Skeletal muscle cell (primary cell): ENCODE data around the gene PSMB3.
"Not testable (repeated sequence)": the region's sequence is repeated elsewhere in the genome, so short reads cannot be mapped to it uniquely, and the experiment has no call there.

Experiments used
- DNase-seq: peaks from one replicate; pipeline ENCODE4 v3.0.0-alpha.2; 2010; ENCODE audit warnings: low read depth
- H3K4me3 ChIP-seq: 2 replicates; pipeline ENCODE4 v1.5.1; 2011; ENCODE audit warnings: low read depth, mild to moderate bottlenecking, control low read depth, low read length, moderate library complexity

The PSMB3 gene

GRCh38 chr17:38715216-38715943, 37.2 kb upstream of the PSMB3 start:
- no peak overlapping the region for H3K4me3 ChIP-seq
- no peak for DNase-seq

GRCh38 chr17:38716368-38717005, 36.1 kb upstream of the PSMB3 start:
- no peak overlapping the region for H3K4me3 ChIP-seq
- no peak for DNase-seq

- DNase-seq: no peak
- no peak overlapping the region for H3K4me3 ChIP-seq
Observed at GRCh38 chr17:38717139-38717745, 35.3 kb upstream of the PSMB3 start.

- no peak overlapping the region for H3K4me3 ChIP-seq
- no peak for DNase-seq
Observed at GRCh38 chr17:38719289-38719942, 33.1 kb upstream of the PSMB3 start.

GRCh38 chr17:38719943-38720641, 32.4 kb upstream of the PSMB3 start:
- no peak overlapping the region for H3K4me3 ChIP-seq

GRCh38 chr17:38720941-38721340, 31.6 kb upstream of the PSMB3 start:
- no peak overlapping the region for H3K4me3 ChIP-seq
- DNase-seq: no peak

More at GRCh38 chr17:38719943-38720641, 32.4 kb upstream of the PSMB3 start:
- no peak for DNase-seq

- H3K4me3 ChIP-seq: no peak overlapping the region
- no peak for DNase-seq
Observed at GRCh38 chr17:38721802-38722201, 30.7 kb upstream of the PSMB3 start.

GRCh38 chr17:38724337-38724988, 28.1 kb upstream of the PSMB3 start:
- no peak overlapping the region for H3K4me3 ChIP-seq
- no peak for DNase-seq

- DNase-seq: no peak
- no peak overlapping the region for H3K4me3 ChIP-seq
Observed at GRCh38 chr17:38725066-38725465, 27.5 kb upstream of the PSMB3 start.

- H3K4me3 ChIP-seq, DNase-seq: not testable (repeated sequence)
Observed at GRCh38 chr17:38726145-38726544, 26.4 kb upstream of the PSMB3 start.

GRCh38 chr17:38727736-38728135, 24.8 kb upstream of the PSMB3 start:
- no peak overlapping the region for H3K4me3 ChIP-seq
- no peak for DNase-seq

- no peak for DNase-seq
- H3K4me3 ChIP-seq: no peak overlapping the region
Observed at GRCh38 chr17:38728290-38728831, 24.2 kb upstream of the PSMB3 start.

- no peak for DNase-seq
- peak overlapping the region; percentile 60 for H3K4me3 ChIP-seq
Observed at GRCh38 chr17:38729368-38729885, 23.1 kb upstream of the PSMB3 start.

- peak within 1 kb of the TSS; percentile 60 for H3K4me3 ChIP-seq
- no peak for DNase-seq
Observed at GRCh38 chr17:38729886-38730525, 22.5 kb upstream of the PSMB3 start, which contains the start of gene CISD3. Gene CISD3 (plus strand): TSS chr17:38730341. CDS start chr17:38730359, 18 bp downstream.

GRCh38 chr17:38730526-38731379, 21.8 kb upstream of the PSMB3 start:
- DNase-seq: no peak
- H3K4me3 ChIP-seq: peak overlapping the region; percentile 58

GRCh38 chr17:38731526-38732294, 20.8 kb upstream of the PSMB3 start:
- no peak for DNase-seq
- no peak overlapping the region for H3K4me3 ChIP-seq
